Ectodermal cell (in vitro differentiated cells): ENCODE results near the gene AEBP1.

Experiments
- H3K27ac ChIP-seq: 2 replicates; pipeline ENCODE4 v1.7.0; 2013; ENCODE audit warnings: mild to moderate bottlenecking, low read depth, low read length; ENCODE audit not compliant: insufficient read depth, poor library complexity, severe bottlenecking
- H3K27me3 ChIP-seq: 2 replicates; pipeline ENCODE4 v1.7.0; 2013; ENCODE audit warnings: mild to moderate bottlenecking, low read length; ENCODE audit not compliant: insufficient read depth, control insufficient read depth, poor library complexity, severe bottlenecking
- H3K36me3 ChIP-seq: one replicate; pipeline ENCODE4 v1.7.0; 2013; ENCODE audit warnings: low read length; ENCODE audit not compliant: control insufficient read depth, insufficient read depth
- H3K4me1 ChIP-seq: one replicate; pipeline ENCODE4 v1.7.0; 2013; ENCODE audit warnings: low read length; ENCODE audit not compliant: control insufficient read depth, insufficient read depth
- H3K4me3 ChIP-seq: 2 replicates; pipeline ENCODE4 v1.7.0; 2013; ENCODE audit warnings: low read depth, low read length, control low read depth; ENCODE audit not compliant: insufficient read depth
- H3K9me3 ChIP-seq: 2 replicates; pipeline ENCODE4 v1.7.0; 2013; ENCODE audit warnings: mild to moderate bottlenecking, low read length, moderate library complexity; ENCODE audit not compliant: control insufficient read depth
- WGBS, 2 experiments: methylation state at CpG; one replicate each; pipeline ENCODE4 v1.1.7; 2013; ENCODE audit warnings: missing lambda C conversion rate in 2 of 2; 5-methylcytosine and 5-hydroxymethylcytosine counted together

Gene AEBP1

DNA sequence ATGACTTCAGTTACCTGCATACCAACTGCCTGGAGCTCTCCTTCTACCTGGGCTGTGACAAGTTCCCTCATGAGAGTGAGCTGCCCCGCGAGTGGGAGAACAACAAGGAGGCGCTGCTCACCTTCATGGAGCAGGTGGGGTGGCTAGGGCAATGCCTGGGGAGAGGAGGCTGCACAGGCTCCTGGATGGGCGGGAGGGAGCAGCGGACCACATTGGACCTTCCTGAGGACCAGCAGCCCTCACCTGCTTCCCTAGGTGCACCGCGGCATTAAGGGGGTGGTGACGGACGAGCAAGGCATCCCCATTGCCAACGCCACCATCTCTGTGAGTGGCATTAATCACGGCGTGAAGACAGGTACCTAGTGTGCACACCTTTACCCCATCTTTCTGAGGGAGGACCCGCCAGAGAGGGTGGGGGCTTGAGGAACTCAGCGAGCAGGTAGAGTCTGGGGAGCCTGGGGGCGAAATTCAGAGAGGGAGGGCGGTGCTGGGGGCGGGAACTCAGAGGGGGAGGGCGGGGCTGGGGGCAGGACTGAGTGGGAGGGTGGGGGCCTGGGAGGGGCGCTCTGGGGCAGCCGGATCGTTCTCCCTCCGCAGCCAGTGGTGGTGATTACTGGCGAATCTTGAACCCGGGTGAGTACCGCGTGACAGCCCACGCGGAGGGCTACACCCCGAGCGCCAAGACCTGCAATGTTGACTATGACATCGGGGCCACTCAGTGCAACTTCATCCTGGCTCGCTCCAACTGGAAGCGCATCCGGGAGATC is 9.0 kb downstream of the AEBP1 start:
- H3K4me1 ChIP-seq: no peaks in the 10 kb centered on the region
- no peaks in the 10 kb centered on the region for H3K27me3 ChIP-seq
- 95% methylated on average over 33 to 34 of the region's 34 CpGs for WGBS, 2 experiments
- H3K4me3 ChIP-seq: no peak overlapping the region
- H3K36me3 ChIP-seq: peaks cover 10% of the 10 kb centered on the region
- no peak overlapping the region for H3K27ac ChIP-seq
- no peaks in the 10 kb centered on the region for H3K9me3 ChIP-seq

GRCh38 chr7:44113764-44114354 is 9.7 kb downstream of the AEBP1 start:
- H3K27me3 ChIP-seq: no peaks in the 10 kb centered on the region
- H3K27ac ChIP-seq: no peak overlapping the region
- no peaks in the 10 kb centered on the region for H3K4me1 ChIP-seq
- peaks cover 10% of the 10 kb centered on the region for H3K36me3 ChIP-seq
- WGBS, 2 experiments: 96 to 98% methylated on average over 24 of the region's 24 CpGs
- no peaks in the 10 kb centered on the region for H3K9me3 ChIP-seq
- H3K4me3 ChIP-seq: no peak overlapping the region

DNA sequence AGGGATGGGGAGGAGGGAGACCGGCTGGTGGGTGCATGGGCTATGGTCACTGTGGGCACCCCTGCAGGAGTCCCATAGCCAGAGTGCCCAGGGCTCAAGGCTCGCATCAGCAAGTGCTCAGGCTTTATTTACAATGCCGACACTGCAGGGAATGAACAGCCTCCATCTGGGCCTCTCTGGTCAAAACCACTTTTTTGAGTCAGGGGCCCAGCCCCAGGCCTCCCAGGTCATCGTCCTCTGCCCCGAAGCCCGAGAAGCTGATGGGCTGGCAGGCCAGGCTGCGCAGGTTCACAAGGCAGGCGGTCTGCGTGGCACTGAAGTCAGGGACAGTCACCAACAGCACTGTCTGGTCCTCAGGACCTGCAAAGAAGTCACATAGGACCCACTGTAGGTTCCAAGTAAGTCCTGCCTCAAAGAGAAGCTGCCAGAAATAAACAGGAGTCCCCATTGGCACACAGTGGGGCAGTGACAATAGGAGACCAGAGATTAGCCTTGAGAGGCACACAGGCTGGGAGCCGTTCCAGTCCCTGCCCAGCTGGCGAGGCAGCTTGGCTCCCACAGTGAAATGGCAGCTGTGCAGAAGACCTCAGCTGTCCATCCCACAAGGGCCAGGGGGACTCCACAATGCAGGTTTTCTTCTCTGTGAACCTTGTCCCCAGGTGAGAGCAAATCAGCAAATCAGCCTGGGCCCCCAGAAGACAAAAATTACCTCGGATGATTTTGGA is 10.6 kb downstream of the AEBP1 start:
- Histone ChIP-seq H3K4me3 (no peak overlapping the region), H3K4me1 (no peaks in the 10 kb centered on the region), H3K27ac (no peak overlapping the region), H3K36me3 (peaks cover 18% of the 10 kb centered on the region), H3K9me3 (no peaks in the 10 kb centered on the region), H3K27me3 (no peaks in the 10 kb centered on the region)
- 94 to 95% methylated on average over 12 of the region's 12 CpGs for WGBS, 2 experiments

- WGBS, 2 experiments: 91 to 92% methylated on average over 17 of the region's 17 CpGs
- Histone ChIP-seq H3K4me3 (no peak overlapping the region), H3K36me3 (peaks cover 18% of the 10 kb centered on the region), H3K27me3 (no peaks in the 10 kb centered on the region), H3K4me1 (no peaks in the 10 kb centered on the region), H3K9me3 (no peaks in the 10 kb centered on the region), H3K27ac (no peak overlapping the region)
Measured at GRCh38 chr7:44116087-44116788, 12.1 kb downstream of the AEBP1 start.

DNA sequence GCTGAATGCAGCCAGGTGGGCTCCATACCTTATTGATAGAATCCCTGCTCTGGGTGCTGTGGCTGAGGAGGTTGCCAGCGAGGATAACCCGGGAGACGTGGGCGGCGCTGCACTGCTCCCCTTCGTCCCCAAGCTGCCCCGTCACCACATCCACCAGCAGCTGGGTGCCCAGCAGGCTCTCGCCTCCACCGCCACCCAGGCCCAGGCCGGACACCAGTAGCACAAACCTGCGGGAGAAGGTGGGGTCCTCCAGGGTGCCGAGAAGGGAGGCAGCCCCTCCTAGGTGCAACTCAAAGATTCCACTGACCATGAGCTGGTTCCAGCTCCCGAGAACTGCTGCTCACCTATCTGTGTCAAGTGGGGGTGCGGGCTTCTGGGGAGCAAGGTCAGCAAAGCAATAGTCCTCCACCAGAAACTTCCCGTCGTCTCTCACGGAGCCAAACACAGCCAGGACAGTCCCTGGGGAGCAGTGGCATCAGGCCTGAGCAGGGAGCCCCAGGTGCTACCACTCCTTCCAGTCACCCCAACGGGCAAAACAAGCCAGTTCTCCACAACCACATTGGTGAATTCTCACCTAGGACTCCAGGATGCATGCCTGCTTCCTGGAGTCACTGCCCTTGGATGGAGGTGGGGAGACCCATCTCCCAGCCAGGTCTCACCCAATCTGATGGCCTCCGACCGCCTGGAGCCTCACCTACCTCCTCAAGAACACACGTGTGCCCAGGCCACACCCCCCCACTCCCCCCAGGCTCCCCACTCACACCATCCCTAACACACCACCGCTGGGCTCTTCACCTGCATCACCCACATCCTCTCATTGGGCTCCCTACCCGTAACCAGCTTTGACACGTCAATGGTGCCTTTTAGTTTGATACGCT is 12.9 kb downstream of the AEBP1 start:
- 94 to 96% methylated on average over 25 of the region's 25 CpGs for WGBS, 2 experiments
- Histone ChIP-seq H3K4me1 (peaks cover 1% of the 10 kb centered on the region), H3K9me3 (no peaks in the 10 kb centered on the region), H3K36me3 (peaks cover 18% of the 10 kb centered on the region), H3K27ac (no peak overlapping the region), H3K4me3 (no peak overlapping the region), H3K27me3 (no peaks in the 10 kb centered on the region)

GRCh38 chr7:44117801-44118429 is 13.8 kb downstream of the AEBP1 start:
- H3K4me1 ChIP-seq: peaks cover 3% of the 10 kb centered on the region
- 94 to 96% methylated on average over 13 of the region's 13 CpGs for WGBS, 2 experiments
- H3K9me3 ChIP-seq: no peaks in the 10 kb centered on the region
- H3K27me3 ChIP-seq: no peaks in the 10 kb centered on the region
- peaks cover 14% of the 10 kb centered on the region for H3K36me3 ChIP-seq
- no peak overlapping the region for H3K27ac ChIP-seq
- H3K4me3 ChIP-seq: no peak overlapping the region

- Histone ChIP-seq H3K27ac (no peak overlapping the region), H3K9me3 (no peaks in the 10 kb centered on the region), H3K36me3 (peaks cover 12% of the 10 kb centered on the region), H3K4me1 (peaks cover 3% of the 10 kb centered on the region), H3K27me3 (peaks cover 9% of the 10 kb centered on the region), H3K4me3 (no peak overlapping the region)
- 96 to 97% methylated on average over 8 of the region's 8 CpGs for WGBS, 2 experiments
Measured at GRCh38 chr7:44119829-44120380, 15.8 kb downstream of the AEBP1 start.

- WGBS, 2 experiments: 91 to 93% methylated on average over 6 of the region's 6 CpGs
Measured at GRCh38 chr7:44120395-44120794, 16.2 kb downstream of the AEBP1 start.

More at GRCh38 chr7:44120395-44120794, 16.2 kb downstream of the AEBP1 start:
- Histone ChIP-seq H3K9me3 (no peaks in the 10 kb centered on the region), H3K27me3 (peaks cover 13% of the 10 kb centered on the region), H3K36me3 (peaks cover 12% of the 10 kb centered on the region), H3K4me1 (peaks cover 3% of the 10 kb centered on the region), H3K4me3 (no peak overlapping the region), H3K27ac (no peak overlapping the region)
